Activated CD4-positive, CD25-positive, alpha-beta regulatory T cell treated with anti-CD3 and anti-CD28 coated beads, Interleukin-2, amount 50 U/mL, for 16 hours (primary cell): ENCODE measurements around the gene NPEPPS.
A peak's percentile ranks its signal among the peaks of the same experiment; 100 is the strongest.

Experiments used
- DNase-seq: peaks from one replicate; pipeline ENCODE4 v3.0.0-alpha.2; 2020; ENCODE audit warnings: low read depth, low spot score

NPEPPS gene

GRCh38 chr17:47663912-47664623 is 133.2 kb downstream of the NPEPPS start:
- DNase-seq, result peak; percentile 30

DNA sequence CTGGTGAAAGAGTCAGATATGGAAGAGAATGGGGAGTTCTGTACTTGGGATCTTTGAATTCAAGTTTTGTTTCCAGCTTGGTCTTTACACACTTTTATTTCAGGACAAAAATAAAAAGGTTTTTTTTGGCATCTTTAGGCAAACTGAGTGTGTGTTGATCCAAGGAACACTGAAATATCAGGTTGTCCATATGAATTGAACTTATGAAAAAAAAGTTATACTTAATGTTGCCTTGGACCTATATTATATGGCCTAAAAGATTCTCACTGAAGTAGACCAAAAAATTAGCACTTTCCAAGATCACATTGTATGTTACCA is 133.7 kb downstream of the NPEPPS start:
- no peak for DNase-seq

GRCh38 chr17:47665655-47666054 is 134.7 kb downstream of the NPEPPS start:
- no peak for DNase-seq

GRCh38 chr17:47669081-47669480 is 138.2 kb downstream of the NPEPPS start:
- DNase-seq, result no peak

DNA sequence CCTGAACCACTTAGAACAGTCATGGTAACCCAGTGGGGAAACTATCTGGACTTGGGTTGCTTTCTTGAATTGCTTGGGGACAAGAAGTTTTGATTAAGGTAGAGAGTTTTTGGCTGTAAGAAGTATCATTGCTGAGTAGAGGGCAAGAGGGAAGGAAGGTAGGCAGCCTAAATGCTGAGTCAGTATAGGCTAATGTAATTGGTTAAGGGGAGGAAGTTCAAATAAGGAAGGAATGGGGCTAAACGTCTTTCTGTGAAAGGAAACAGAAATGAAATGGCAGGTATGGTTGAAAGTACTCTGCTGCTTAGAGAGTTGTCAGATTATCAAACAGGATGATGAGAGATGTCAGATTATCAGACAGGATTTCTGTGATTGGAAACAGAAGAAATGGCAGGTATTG is 139.2 kb downstream of the NPEPPS start:
- no peak for DNase-seq
